Stimulated activated naive CD8-positive, alpha-beta T cell treated with anti-CD3 and anti-CD28 coated beads, Interleukin-15, Interleukin-2, amounts not matched to agents 100 ng/mL and 50 ng/mL, for 24 hours (primary cell): ENCODE data around the gene LRRC43.

ENCODE experiments used
- H3K27ac Mint-ChIP-seq: one replicate; pipeline ENCODE4 v1.8.0; 2021; ENCODE audit warnings: mild to moderate bottlenecking, mixed read lengths
- H3K27me3 Mint-ChIP-seq: one replicate; pipeline ENCODE4 v1.8.0; 2021; ENCODE audit warnings: mixed read lengths
- H3K36me3 Mint-ChIP-seq: one replicate; pipeline ENCODE4 v1.8.0; 2021; ENCODE audit warnings: low read depth, mixed read lengths
- H3K4me1 Mint-ChIP-seq: one replicate; pipeline ENCODE4 v1.8.0; 2021; ENCODE audit warnings: low read depth, mixed read lengths
- H3K4me3 Mint-ChIP-seq: one replicate; pipeline ENCODE4 v1.8.0; 2021; ENCODE audit warnings: mild to moderate bottlenecking, mixed read lengths
- H3K9me3 Mint-ChIP-seq: one replicate; pipeline ENCODE4 v1.8.0; 2021; ENCODE audit warnings: mixed read lengths

The LRRC43 gene

GRCh38 chr12:122250047-122250446 is 67.1 kb downstream of the LRRC43 start:
- no peak overlapping the region for H3K4me3 Mint-ChIP-seq
- H3K27ac Mint-ChIP-seq = no peak overlapping the region
- H3K9me3 Mint-ChIP-seq = no peaks in the 10 kb centered on the region
- peaks cover 5% of the 10 kb centered on the region for H3K4me1 Mint-ChIP-seq
- no peaks in the 10 kb centered on the region for H3K27me3 Mint-ChIP-seq
- peaks cover 18% of the 10 kb centered on the region for H3K36me3 Mint-ChIP-seq

- H3K4me1 Mint-ChIP-seq = peaks cover 4% of the 10 kb centered on the region
- no peak overlapping the region for H3K27ac Mint-ChIP-seq
- H3K36me3 Mint-ChIP-seq = peaks cover 18% of the 10 kb centered on the region
- no peaks in the 10 kb centered on the region for H3K9me3 Mint-ChIP-seq
- no peaks in the 10 kb centered on the region for H3K27me3 Mint-ChIP-seq
- no peak overlapping the region for H3K4me3 Mint-ChIP-seq
These were observed 67.6 kb downstream of the LRRC43 start for GRCh38 chr12:122250536-122250935.
